GM13976 (cell line): Measurements from ENCODE around the gene ALKBH6.
"Not testable (repeated sequence)": the region's sequence is repeated elsewhere in the genome, so short reads cannot be mapped to it uniquely, and the experiment has no call there.

ENCODE experiments used
- DNase-seq: peaks from one replicate; pipeline ENCODE4 v3.0.0; 2012; ENCODE audit warnings: low spot score
- CTCF ChIP-seq: IDR thresholded peaks from 2 replicates; pipeline ENCODE4 v1.5.1; 2012; ENCODE audit warnings: borderline replicate concordance, mild to moderate bottlenecking; ENCODE audit not compliant: insufficient read depth; ENCODE audit errors: extremely low read depth, missing control alignments, control extremely low read depth
- in situ Hi-C: fragments of 300-500 bp; cut with MboI; formaldehyde crosslinking; loops from one replicate; pipeline ENCODE4 v1.12.0; 2022; ENCODE audit warnings: low sequenced_read_pairs, mixed read lengths, inconsistent platforms; ENCODE audit not compliant: unreplicated experiment

The ALKBH6 gene

GRCh38 chr19:35986664-35987570 is 27.1 kb downstream of the ALKBH6 start:
- DNase-seq = peak; percentile 64
- in situ Hi-C loops = no loop called here
- TF ChIP-seq CTCF = no peak

- DNase-seq = no peak
- TF ChIP-seq CTCF = no peak
- in situ Hi-C loops = no loop called here
Measured at GRCh38 chr19:35986111-35986510, 27.9 kb downstream of the ALKBH6 start.

DNA sequence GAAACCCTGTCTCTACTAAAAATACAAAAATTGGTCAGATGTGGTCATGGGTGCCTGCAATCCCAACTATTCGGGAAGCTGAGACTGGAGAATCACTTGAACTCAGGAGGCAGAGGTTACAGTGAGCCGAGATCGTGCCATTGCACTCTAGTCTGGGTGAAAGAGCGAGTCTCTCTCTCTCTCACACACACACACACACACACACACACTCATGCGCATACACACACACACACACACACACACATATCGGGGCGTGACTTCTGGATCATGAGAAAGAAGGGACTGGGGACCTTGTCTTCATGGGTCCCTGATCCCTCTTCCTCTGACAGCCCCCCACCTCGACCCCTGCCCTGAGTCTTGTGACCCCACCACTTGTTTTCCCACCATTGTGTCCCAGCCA is 30.8 kb downstream of the ALKBH6 start:
- no peak for TF ChIP-seq CTCF
- DNase-seq = no peak
- in situ Hi-C loops = no loop called here

DNA sequence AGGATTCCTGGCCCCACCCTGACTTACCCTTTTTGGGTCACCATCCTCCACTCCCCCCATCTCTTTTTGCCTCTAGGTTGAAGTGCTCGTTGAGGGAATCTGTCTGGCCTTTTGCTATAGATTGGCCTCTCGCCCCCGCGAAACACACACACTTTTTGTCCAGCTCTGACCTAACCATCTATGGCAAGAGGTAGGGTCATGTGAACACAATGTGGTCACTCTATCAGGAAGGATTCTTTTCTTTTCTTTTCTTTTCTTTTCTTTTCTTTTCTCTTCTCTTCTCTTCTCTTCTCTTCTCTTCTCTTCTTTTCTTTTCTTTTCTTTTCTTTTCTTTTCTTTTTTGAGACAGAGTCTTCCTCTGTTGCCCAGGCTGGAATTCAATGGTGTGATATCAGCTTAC is 33.0 kb downstream of the ALKBH6 start:
- DNase-seq, in situ Hi-C loops: not testable (repeated sequence)

GRCh38 chr19:35978832-35979365 is 35.1 kb downstream of the ALKBH6 start:
- no peak for TF ChIP-seq CTCF
- no peak for DNase-seq
- in situ Hi-C loops = no loop called here

DNA sequence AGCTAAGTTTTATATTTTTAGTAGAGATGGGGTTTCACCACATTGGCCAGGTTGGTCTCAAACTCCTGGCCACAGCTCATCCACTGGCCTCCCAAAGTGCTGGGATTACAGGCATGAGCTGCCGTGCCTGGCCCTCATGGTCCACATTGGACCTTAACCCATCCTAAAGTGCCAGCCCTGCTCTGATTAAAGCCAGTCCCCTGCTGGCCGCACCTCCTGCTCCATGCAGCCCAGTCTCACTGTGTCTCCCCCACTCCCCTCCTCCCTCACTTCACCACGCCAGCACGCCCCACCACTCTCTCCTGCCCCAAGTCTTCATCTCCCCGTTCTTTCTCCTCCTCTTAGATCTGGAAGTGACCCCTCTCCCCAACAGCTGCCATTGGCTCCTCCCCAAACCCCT is 35.7 kb downstream of the ALKBH6 start:
- in situ Hi-C loops = no loop called here
- no peak for DNase-seq
- TF ChIP-seq CTCF = no peak
